ENCODE data around the gene ABCA3. TPM values are rescaled to one million over a fixed set of nuclear protein-coding genes. Genes with fewer than 3 reads are reported as not detected.

ABCA3 gene
- total and polyA plus RNA-seq, 2 of the 8 experiments (the other 6 are each of a cell fraction or from before 2014, with no cell fraction given): 5.7 to 7.9 TPM

DNA sequence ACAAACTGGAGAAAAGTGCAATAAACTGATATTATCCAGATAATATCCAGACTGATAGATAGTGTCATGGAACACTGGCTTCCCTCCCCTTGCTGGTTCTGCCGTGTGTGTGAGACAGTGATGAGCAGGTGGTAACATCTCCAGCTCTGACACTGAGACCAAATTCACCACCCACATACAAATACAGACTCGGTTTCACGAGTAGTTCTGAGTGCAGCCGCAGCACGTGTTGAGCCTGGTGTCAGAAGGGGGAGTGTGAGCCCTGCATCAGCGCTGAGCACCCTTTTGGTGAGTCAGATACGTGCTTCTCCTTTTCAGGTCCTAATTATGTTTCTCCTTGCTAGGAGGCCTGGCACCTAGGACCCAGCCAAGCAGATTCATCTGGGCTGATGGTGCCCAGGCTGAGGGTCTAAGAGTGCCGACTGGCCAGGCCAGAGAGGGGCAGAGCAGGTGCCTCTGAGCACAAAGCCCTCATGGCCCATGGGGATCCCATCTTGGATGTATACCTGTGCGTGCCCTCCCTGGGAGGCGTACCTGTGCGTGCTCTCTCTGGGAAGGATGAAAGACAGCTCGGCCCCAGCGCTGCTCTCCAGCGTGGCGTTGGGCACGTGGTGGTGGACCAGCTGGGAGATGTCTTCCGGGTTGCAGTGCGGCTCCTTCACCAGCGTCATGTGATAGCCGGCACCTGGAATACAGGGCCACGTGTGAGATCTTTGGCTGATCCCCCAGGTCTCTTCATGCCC is 45.3 kb downstream of the ABCA3 start:
- H2BK5ac ChIP-seq (ENCODE audit: low read depth, low read length): no peak overlapping the region
- H2BK12ac ChIP-seq (ENCODE audit: low read depth, low read length): no peak overlapping the region
- H3K56ac ChIP-seq (replicated peaks; ENCODE audit: insufficient read length, low read depth, low read length): no peak overlapping the region
- H2AFZ ChIP-seq (ENCODE audit: low read length): no peak overlapping the region
- H3K36me3 ChIP-seq (ENCODE audit: control insufficient read depth in 2 of 4, insufficient read depth in 4 of 4, low read length in 3 of 4): no peaks in the 10 kb centered on the region; a peak in 1 of 8 replicates
- H3K79me2 ChIP-seq (ENCODE audit: control insufficient read depth in 1 of 2, insufficient read depth in 2 of 2, low read length in 2 of 2): no peaks in the 10 kb centered on the region
- no peaks in the 10 kb centered on the region for H4K20me1 ChIP-seq (replicated peaks in 1 of 2; ENCODE audit: control insufficient read depth in 1 of 2, insufficient read depth in 2 of 2, low read length in 2 of 2)
- ChIA-PET CTCF (ENCODE audit: partially characterized antibody) (interaction anchor here (0.8 to 3.4 kb wide), 9 partner anchors 8 to 166 kb away, joined by 3 to 16 read pairs (median 5); no protein-coding TSS in a partner anchor), POLR2A (ENCODE audit: partially characterized antibody) (interaction anchor here (0.6 to 1.7 kb wide), 4 partner anchors 24 to 220 kb away, joined by 3 to 5 read pairs (median 4); no protein-coding TSS in a partner anchor)
- H2AK5ac ChIP-seq (ENCODE audit: low read depth, low read length): no peak overlapping the region
- no peak for DNase-seq (ENCODE audit: low read depth in 1 of 2, low spot score in 2 of 2)
- H4K91ac ChIP-seq (replicated peaks; ENCODE audit: insufficient read length, low read length): no peak overlapping the region
- H2BK15ac ChIP-seq (ENCODE audit: low read length): no peak overlapping the region
- no peak overlapping the region for H3K27ac ChIP-seq (ENCODE audit: low read depth, low read length)
- FAIRE-seq: no peak
- no peak overlapping the region for H3K4me2 ChIP-seq (ENCODE audit: insufficient read depth in 1 of 2, low read depth in 2 of 2, low read length in 2 of 2)
- no peak overlapping the region for H3K18ac ChIP-seq (ENCODE audit: extremely low read depth, low read length)
- H3K23me2 ChIP-seq (ENCODE audit: low read depth, low read length): no peaks in the 10 kb centered on the region
- no peaks in the 10 kb centered on the region for H3K79me1 ChIP-seq (ENCODE audit: low read depth, low read length)
- no peak overlapping the region for H2BK20ac ChIP-seq (ENCODE audit: low read length)
- no peak overlapping the region for H3K23ac ChIP-seq (ENCODE audit: insufficient read length)
- no peak overlapping the region for H3K9ac ChIP-seq (replicated peaks in 1 of 4; ENCODE audit: extremely low read depth in 1 of 4, low read depth in 3 of 4, low read length in 3 of 4)
- no peak overlapping the region for H3K4ac ChIP-seq (replicated peaks; ENCODE audit: insufficient read length, low read depth, low read length)
- WGBS, 2 experiments (ENCODE audit: extremely low coverage in 1 of 2, insufficient coverage in 1 of 2, insufficient read length in 1 of 2, insufficient replicate concordance in 2 of 2, low coverage in 1 of 2, low lambda C conversion rate in 2 of 2, missing lambda C conversion rate in 1 of 2): 92% methylated on average over 20 of the region's 21 CpGs; no CpG with 5 or more reads in 1 of the 2 experiments
- H4K5ac ChIP-seq (ENCODE audit: insufficient read length, low read depth, low read length): no peak overlapping the region
- H3K14ac ChIP-seq (ENCODE audit: insufficient read length): no peak overlapping the region
- H3K9me3 ChIP-seq (ENCODE audit: insufficient read depth in 2 of 2, low read depth in 1 of 2, low read length in 1 of 2): no peaks in the 10 kb centered on the region
- H3K4me1 ChIP-seq (replicated peaks in 1 of 4; ENCODE audit: control insufficient read depth in 3 of 4, insufficient read depth in 4 of 4, low read length in 3 of 4): peaks cover 0 to 4% (median 1%) of the 10 kb centered on the region in 4 experiments; a peak in 3 of 7 replicates
- peak overlapping the region; percentile 57; the same call in 1 of the 2 replicates for H4K8ac ChIP-seq (ENCODE audit: extremely low read depth, insufficient read depth, low read length)
- H3K27me3 ChIP-seq (replicated peaks in 1 of 4; ENCODE audit: control insufficient read depth in 3 of 4, extremely low read depth in 1 of 4, insufficient read depth in 3 of 4, low read length in 3 of 4): no peaks in the 10 kb centered on the region
- no peak overlapping the region for H2BK120ac ChIP-seq (replicated peaks; ENCODE audit: low read depth, low read length)
- H3K4me3 ChIP-seq (ENCODE audit: extremely low read depth in 1 of 4, insufficient read depth in 2 of 4, low read depth in 3 of 4, low read length in 4 of 4): no peak overlapping the region
- TF ChIP-seq PHF8 (conservative IDR thresholded peaks at IDR 0.05; ENCODE audit: low read depth, low read length) (no peak), E2F6 (IDR thresholded peaks at IDR 0.05) (no peak), CTCF (IDR thresholded peaks at IDR 0.05; ENCODE audit: control extremely low read depth in 1 of 3, insufficient read depth in 1 of 3, low read depth in 1 of 3, low read length in 3 of 3) (no peak), BCL11A (IDR thresholded peaks at IDR 0.05; ENCODE audit: low read depth in 2 of 2, low read length in 2 of 2) (no peak), GABPA (IDR thresholded peaks at IDR 0.05; ENCODE audit: borderline replicate concordance, insufficient read depth, low read length) (no peak), EGR1 (IDR thresholded peaks at IDR 0.05; ENCODE audit: borderline replicate concordance, low read depth, low read length) (no peak), SRF (IDR thresholded peaks at IDR 0.05; ENCODE audit: low read depth, low read length) (no peak), CREB1 (IDR thresholded peaks at IDR 0.05) (no peak), TEAD4 (IDR thresholded peaks at IDR 0.05; ENCODE audit: low read depth, low read length) (no peak)

Measured in H1 (cell line).